B cell (primary cell): ENCODE data around the gene DECR2. TPM values are rescaled to one million over a fixed set of nuclear protein-coding genes. Genes with fewer than 3 reads are reported as not detected.

Experiments used
- ATAC-seq: fragments of 200-7000 bp; cut with Tn5 transposase; one replicate; pipeline ENCODE4 v1.10.0; 2021; ENCODE audit warnings: low read depth, mild to moderate bottlenecking, moderate number of reproducible peaks, moderate library complexity
- CTCF ChIA-PET: fragments of 350-600 bp; sonication (Branson Sonifier 250); formaldehyde crosslinking; loops from one replicate; lab custom pipeline; 2021; ENCODE audit warnings: antibody characterized with exemption, inconsistent platforms; lab: Charles Lee
- POLR2A ChIA-PET: fragments of 350-600 bp; sonication (Branson Sonifier 250); formaldehyde crosslinking; loops from one replicate; lab custom pipeline; 2021; ENCODE audit warnings: antibody characterized with exemption; lab: Charles Lee
- DNase-seq: peaks from one replicate; pipeline ENCODE4 v3.0.0; 2013
- H2AFZ ChIP-seq: 2 replicates; pipeline ENCODE4 v1.6.1; 2012; ENCODE audit warnings: mild to moderate bottlenecking, low read depth, low read length; ENCODE audit not compliant: insufficient read depth, poor library complexity, severe bottlenecking
- H3K27ac ChIP-seq, 2 donors: 1 replicate in 1 of 2; 2 replicates in 1 of 2; pipeline ENCODE4 v1.5.1; 2012 to 2013; ENCODE audit warnings: low read length in 2 of 2, mild to moderate bottlenecking in 2 of 2, moderate library complexity in 1 of 2
- H3K27me3 ChIP-seq, 4 experiments: fragments of 200-600 bp in 1 of 4; sonication (generic) in 1 of 4; replicated peaks in 1 of 4; 1 replicate in 2 of 4; 2 replicates in 2 of 4; pipeline versions ENCODE4 v1.6.1 to v1.7.0; 2013 to 2016; ENCODE audit warnings: low read length in 3 of 4, mild to moderate bottlenecking in 2 of 4, mixed read lengths in 1 of 4, moderate library complexity in 1 of 4; ENCODE audit not compliant: insufficient read depth in 4 of 4, control insufficient read depth in 3 of 4; ENCODE audit errors: control extremely low read depth in 1 of 4
- H3K36me3 ChIP-seq, 2 experiments: replicated peaks in 1 of 2; 1 replicate in 1 of 2; 2 replicates in 1 of 2; pipeline versions ENCODE4 v1.6.1 to v1.7.1; 2013; ENCODE audit warnings: low read length in 1 of 2; ENCODE audit not compliant: insufficient read depth in 2 of 2, control insufficient read depth in 1 of 2; ENCODE audit errors: control extremely low read depth in 1 of 2, extremely low read depth in 1 of 2
- H3K4me1 ChIP-seq, 2 donors: fragments of 200-600 bp in 1 of 2; sonication (generic) in 1 of 2; 1 replicate in 1 of 2; 2 replicates in 1 of 2; pipeline versions ENCODE4 v1.5.1 to v1.6.1; 2013 to 2017; ENCODE audit warnings: low read length in 2 of 2; ENCODE audit not compliant: control insufficient read depth in 2 of 2, insufficient read depth in 2 of 2
- H3K4me2 ChIP-seq: replicated peaks from 2 replicates; pipeline ENCODE3; 2012; ENCODE audit warnings: mild to moderate bottlenecking, low read depth, low read length; ENCODE audit not compliant: poor library complexity, severe bottlenecking
- H3K4me3 ChIP-seq, 5 experiments: fragments of 200-600 bp in 1 of 5; sonication (generic) in 1 of 5; 1 replicate in 3 of 5; 2 replicates in 2 of 5; pipeline versions ENCODE4 v1.5.1 to v1.7.0; 2011 to 2016; ENCODE audit warnings: low read length in 4 of 5, mild to moderate bottlenecking in 4 of 5, low read depth in 2 of 5, control low read depth in 1 of 5, moderate library complexity in 1 of 5; ENCODE audit not compliant: insufficient read depth in 1 of 5; ENCODE audit errors: control extremely low read depth in 1 of 5, extremely low read depth in 1 of 5
- H3K79me2 ChIP-seq: fragments of 200-600 bp; sonication (generic); one replicate; pipeline ENCODE4 v1.6.0; 2016; ENCODE audit warnings: low read length; ENCODE audit not compliant: control insufficient read depth, insufficient read depth
- H3K9ac ChIP-seq: fragments of 200-600 bp; sonication (generic); 2 replicates; pipeline ENCODE4 v1.6.1; 2017; ENCODE audit warnings: mild to moderate bottlenecking, low read length, moderate library complexity
- H3K9me3 ChIP-seq, 3 donors: one replicate each; pipeline versions ENCODE4 v1.6.1 to v1.7.1; 2013; ENCODE audit warnings: low read length in 2 of 3; ENCODE audit not compliant: control insufficient read depth in 2 of 3, insufficient read depth in 1 of 3; ENCODE audit errors: control extremely low read depth in 1 of 3
- H4K20me1 ChIP-seq: 2 replicates; pipeline ENCODE4 v1.6.0; 2012; ENCODE audit warnings: mild to moderate bottlenecking, low read length; ENCODE audit not compliant: insufficient read depth, control insufficient read depth, poor library complexity, severe bottlenecking
- H3K27ac Mint-ChIP-seq: one replicate; pipeline ENCODE4 v1.8.0; 2021; ENCODE audit warnings: mixed read lengths
- H3K27me3 Mint-ChIP-seq: one replicate; pipeline ENCODE4 v1.8.0; 2021; ENCODE audit warnings: mixed read lengths
- H3K4me1 Mint-ChIP-seq: one replicate; pipeline ENCODE4 v1.8.0; 2021; ENCODE audit warnings: mixed read lengths
- H3K4me3 Mint-ChIP-seq: one replicate; pipeline ENCODE4 v1.8.0; 2021; ENCODE audit warnings: mixed read lengths
- H3K9me3 Mint-ChIP-seq: one replicate; pipeline ENCODE4 v1.8.0; 2022; ENCODE audit warnings: mixed read lengths; ENCODE audit not compliant: insufficient read depth
- CTCF ChIP-seq: fragments of 200-600 bp; IDR thresholded peaks from one replicate; pipeline ENCODE4 v1.8.0; 2022; ENCODE audit warnings: antibody characterized with exemption, mild to moderate bottlenecking
- EZH2 ChIP-seq: IDR thresholded peaks from 2 replicates; pipeline ENCODE4 v1.6.1; 2012; ENCODE audit warnings: borderline replicate concordance, low read depth, mild to moderate bottlenecking, moderate library complexity, low read length; ENCODE audit not compliant: insufficient read depth, poor library complexity, severe bottlenecking
- WGBS: methylation state at CpG from one replicate; pipeline ENCODE4 v1.1.5; 2013; ENCODE audit warnings: missing lambda C conversion rate; ENCODE audit not compliant: insufficient coverage; 5-methylcytosine and 5-hydroxymethylcytosine counted together
- intact Hi-C: fragments of 100-400 bp; cut with micrococcal nuclease; formaldehyde crosslinking; loops from one replicate; pipeline ENCODE4 v1.10.0; 2022
- polyA plus RNA-seq: library from polyadenylated mRNA; depleted of rRNA; stranded (reverse); fragments of >200 nt; gene quantifications from 2 replicates; pipeline ENCODE4 v1.2.3, GENCODE V29; 2012
- total RNA-seq, 2 donors: library from RNA; stranded (reverse); fragments of 120-200 nt in 1 of 2; gene quantifications; 1 replicate in 1 of 2; 2 replicates in 1 of 2; pipeline versions ENCODE4 v1.2.3 to v1.2.4, GENCODE V29; 2013 to 2022

The DECR2 gene
- total and polyA plus RNA-seq, 2 donors (not counting 1 experiment from before 2014, with no cell fraction given), result 11.0 to 16.3 TPM

GRCh38 chr16:372302-372983 is 29.2 kb upstream of the DECR2 start:
- Histone ChIP-seq H3K36me3 (peaks cover 0 to 52% of the 10 kb centered on the region in 2 experiments), H2AFZ (no peak overlapping the region), H3K27me3 (no peaks in the 10 kb centered on the region), H3K4me2 (no peak overlapping the region), H3K27ac (no peak overlapping the region), H3K9me3 (no peaks in the 10 kb centered on the region), H3K79me2 (no peaks in the 10 kb centered on the region), H3K4me1 (peaks cover 6 to 18% of the 10 kb centered on the region in 2 donors), H3K4me3 (no peak overlapping the region), H4K20me1 (no peaks in the 10 kb centered on the region), H3K9ac (no peak overlapping the region)
- intact Hi-C loops, result no loop called here
- WGBS, result 96% methylated on average over 19 of the region's 19 CpGs
- H3K9me3 Mint-ChIP-seq, result no peaks in the 10 kb centered on the region
- no peaks in the 10 kb centered on the region for H3K27me3 Mint-ChIP-seq
- H3K4me3 Mint-ChIP-seq, result no peak overlapping the region
- peak overlapping the region; percentile 83 for H3K27ac Mint-ChIP-seq
- ATAC-seq (no peak), DNase-seq (no peak)
- ChIA-PET CTCF (interaction anchor here (0.9 kb wide), 1 partner anchor 10 kb away, joined by 3 read pairs; no protein-coding TSS in a partner anchor), POLR2A (interaction anchor here (0.5 kb wide), 1 partner anchor 12 kb away, joined by 8 read pairs; no protein-coding TSS in a partner anchor)
- TF ChIP-seq CTCF, result no peak
- no peak for TF ChIP-seq EZH2
- peaks cover 17% of the 10 kb centered on the region for H3K4me1 Mint-ChIP-seq

DNA sequence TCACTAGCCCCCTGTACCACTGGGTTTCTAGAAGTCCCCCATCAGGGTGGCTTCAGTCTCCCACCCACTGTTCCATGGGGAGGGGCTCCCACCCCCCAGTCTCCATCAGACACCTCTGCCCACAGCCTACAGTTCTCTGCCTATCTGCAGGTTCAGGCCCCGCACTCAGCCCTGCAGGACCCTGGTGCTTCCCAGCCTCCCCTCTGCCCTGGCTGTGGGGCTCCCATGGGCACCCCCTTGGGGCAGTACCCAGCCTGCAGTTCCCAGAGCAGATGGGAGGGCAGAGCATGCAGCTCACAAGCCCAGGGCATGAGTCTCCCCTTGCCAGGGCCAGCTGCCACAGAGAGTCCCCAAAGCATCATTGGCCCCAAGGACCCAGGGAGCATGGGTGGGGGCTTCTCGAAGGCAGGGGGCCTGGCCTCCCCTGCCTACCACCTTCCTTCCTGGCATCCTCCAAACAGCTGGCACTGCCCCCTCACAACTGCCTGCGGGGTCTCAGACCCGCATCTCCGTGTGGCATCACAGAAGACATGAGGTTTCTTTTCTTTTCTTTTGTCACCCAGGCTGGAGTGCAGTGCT is 28.6 kb upstream of the DECR2 start:
- Histone ChIP-seq H3K36me3 (peaks cover 0 to 46% of the 10 kb centered on the region in 2 experiments), H3K27ac (no peak overlapping the region), H3K4me2 (no peak overlapping the region), H3K79me2 (no peaks in the 10 kb centered on the region), H3K9me3 (no peaks in the 10 kb centered on the region), H3K4me3 (no peak overlapping the region), H3K27me3 (no peaks in the 10 kb centered on the region), H3K4me1 (peaks cover 6 to 18% of the 10 kb centered on the region in 2 donors), H4K20me1 (no peaks in the 10 kb centered on the region), H3K9ac (no peak overlapping the region), H2AFZ (no peak overlapping the region)
- DNase-seq (no peak), ATAC-seq (no peak)
- H3K4me1 Mint-ChIP-seq, result peaks cover 17% of the 10 kb centered on the region
- H3K9me3 Mint-ChIP-seq, result no peaks in the 10 kb centered on the region
- 88% methylated on average over 5 of the region's 5 CpGs for WGBS
- intact Hi-C loops, result no loop called here
- H3K4me3 Mint-ChIP-seq, result no peak overlapping the region
- ChIA-PET POLR2A (no interaction called here), CTCF (no interaction called here)
- no peak for TF ChIP-seq EZH2
- no peak for TF ChIP-seq CTCF
- no peaks in the 10 kb centered on the region for H3K27me3 Mint-ChIP-seq
- no peak overlapping the region for H3K27ac Mint-ChIP-seq
